ENCODE measurements around the gene SEPHS2. TPM values are rescaled to one million over a fixed set of nuclear protein-coding genes. Genes with fewer than 3 reads are reported as not detected.

SEPHS2 gene, protein sequence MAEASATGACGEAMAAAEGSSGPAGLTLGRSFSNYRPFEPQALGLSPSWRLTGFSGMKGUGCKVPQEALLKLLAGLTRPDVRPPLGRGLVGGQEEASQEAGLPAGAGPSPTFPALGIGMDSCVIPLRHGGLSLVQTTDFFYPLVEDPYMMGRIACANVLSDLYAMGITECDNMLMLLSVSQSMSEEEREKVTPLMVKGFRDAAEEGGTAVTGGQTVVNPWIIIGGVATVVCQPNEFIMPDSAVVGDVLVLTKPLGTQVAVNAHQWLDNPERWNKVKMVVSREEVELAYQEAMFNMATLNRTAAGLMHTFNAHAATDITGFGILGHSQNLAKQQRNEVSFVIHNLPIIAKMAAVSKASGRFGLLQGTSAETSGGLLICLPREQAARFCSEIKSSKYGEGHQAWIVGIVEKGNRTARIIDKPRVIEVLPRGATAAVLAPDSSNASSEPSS
- 29.6 and 30.5 TPM in 2 replicates for total RNA-seq
- long read RNA-seq, transcript SEPHS2-201 (1 exons, 2,551 nt), result major isoform, 12 of 12 reads
- long read RNA-seq, partial matches to known transcripts, result 0 of 12 reads
- long read RNA-seq, other reads (novel, unspliced or antisense), result 0 of 12 reads

DNA sequence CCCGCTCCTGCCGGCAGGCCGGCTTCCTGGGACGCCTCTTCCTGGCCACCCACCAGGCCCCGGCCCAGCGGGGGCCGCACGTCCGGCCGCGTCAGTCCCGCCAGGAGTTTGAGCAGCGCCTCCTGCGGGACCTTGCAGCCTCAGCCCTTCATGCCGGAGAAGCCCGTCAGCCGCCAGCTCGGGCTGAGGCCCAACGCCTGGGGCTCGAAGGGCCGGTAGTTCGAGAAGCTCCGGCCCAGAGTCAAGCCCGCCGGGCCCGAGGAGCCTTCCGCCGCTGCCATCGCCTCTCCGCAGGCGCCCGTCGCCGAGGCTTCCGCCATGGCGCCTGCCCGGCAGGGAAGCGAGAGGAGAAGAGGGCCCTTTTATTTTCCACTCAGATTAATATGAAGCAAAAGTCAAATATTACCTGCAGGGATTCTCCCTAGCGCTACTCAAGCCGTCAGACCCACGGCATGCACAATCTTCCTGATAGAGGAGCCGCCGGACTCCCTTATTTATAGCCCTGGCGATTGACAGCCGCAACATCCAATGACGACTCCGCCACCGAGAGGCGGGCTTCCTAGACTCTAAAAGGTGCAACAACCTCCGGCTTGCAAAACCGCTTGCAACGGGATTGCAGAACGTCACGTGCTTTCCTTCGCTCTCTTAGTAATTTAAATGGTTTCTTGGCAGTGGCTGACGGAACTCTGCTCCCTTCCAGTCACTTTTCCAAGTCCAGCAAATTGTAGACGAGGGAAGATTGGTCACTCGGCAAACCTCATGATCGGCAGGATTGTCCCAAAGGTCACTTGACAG, at the start of gene SEPHS2:
SEPHS2 (minus strand) TSS at position 467 of the 795 bp plus-strand sequence; CDS start at position 320, 147 bp downstream.
- H3K36me3 Mint-ChIP-seq (ENCODE audit: low read depth), result peaks cover 15% of the 10 kb centered on the region
- no peaks in the 10 kb centered on the region for H3K9me3 Mint-ChIP-seq
- H3K27ac Mint-ChIP-seq (ENCODE audit: unreplicated experiment), result peak within 1 kb of the TSS; percentile 92
- peaks cover 31% of the 10 kb centered on the region for H3K4me1 Mint-ChIP-seq
- H3K27me3 Mint-ChIP-seq (ENCODE audit: low read depth), result peaks cover under 1% of the 10 kb centered on the region
- TF ChIP-seq, protein P1, sequence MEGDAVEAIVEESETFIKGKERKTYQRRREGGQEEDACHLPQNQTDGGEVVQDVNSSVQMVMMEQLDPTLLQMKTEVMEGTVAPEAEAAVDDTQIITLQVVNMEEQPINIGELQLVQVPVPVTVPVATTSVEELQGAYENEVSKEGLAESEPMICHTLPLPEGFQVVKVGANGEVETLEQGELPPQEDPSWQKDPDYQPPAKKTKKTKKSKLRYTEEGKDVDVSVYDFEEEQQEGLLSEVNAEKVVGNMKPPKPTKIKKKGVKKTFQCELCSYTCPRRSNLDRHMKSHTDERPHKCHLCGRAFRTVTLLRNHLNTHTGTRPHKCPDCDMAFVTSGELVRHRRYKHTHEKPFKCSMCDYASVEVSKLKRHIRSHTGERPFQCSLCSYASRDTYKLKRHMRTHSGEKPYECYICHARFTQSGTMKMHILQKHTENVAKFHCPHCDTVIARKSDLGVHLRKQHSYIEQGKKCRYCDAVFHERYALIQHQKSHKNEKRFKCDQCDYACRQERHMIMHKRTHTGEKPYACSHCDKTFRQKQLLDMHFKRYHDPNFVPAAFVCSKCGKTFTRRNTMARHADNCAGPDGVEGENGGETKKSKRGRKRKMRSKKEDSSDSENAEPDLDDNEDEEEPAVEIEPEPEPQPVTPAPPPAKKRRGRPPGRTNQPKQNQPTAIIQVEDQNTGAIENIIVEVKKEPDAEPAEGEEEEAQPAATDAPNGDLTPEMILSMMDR (conservative IDR thresholded peaks at IDR 0.05), result peak; percentile 55
- H3K4me3 Mint-ChIP-seq, result peak within 1 kb of the TSS; percentile 94
- DNase-seq (ENCODE audit: low read depth, low spot score), result peak; percentile 97

DNA sequence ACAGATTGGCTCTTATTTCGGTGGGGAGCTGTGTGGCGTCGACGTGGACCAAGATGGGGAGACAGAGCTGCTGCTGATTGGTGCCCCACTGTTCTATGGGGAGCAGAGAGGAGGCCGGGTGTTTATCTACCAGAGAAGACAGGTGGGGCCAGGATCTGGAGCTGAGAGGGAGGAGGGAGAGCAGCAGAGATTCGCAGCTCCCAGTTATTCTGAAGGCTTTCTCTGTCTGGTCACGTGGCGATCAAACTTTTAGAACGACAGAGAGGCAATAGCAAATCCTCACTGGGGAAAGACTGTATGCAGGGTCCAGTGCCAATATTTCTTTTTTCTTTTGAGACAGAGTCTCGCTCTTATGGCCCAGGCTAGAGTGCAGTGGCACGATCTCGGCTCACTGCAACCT, 49.0 kb upstream of the SEPHS2 start:
- Mint-ChIP-seq H3K9me3 (no peaks in the 10 kb centered on the region), H3K4me3 (no peak overlapping the region), H3K36me3 (ENCODE audit: low read depth) (no peaks in the 10 kb centered on the region), H3K4me1 (peaks cover 6% of the 10 kb centered on the region), H3K27ac (ENCODE audit: unreplicated experiment) (peak overlapping the region; percentile 84), H3K27me3 (ENCODE audit: low read depth) (no peaks in the 10 kb centered on the region)
- TF ChIP-seq, protein P1 (conservative IDR thresholded peaks at IDR 0.05), result no peak
- no peak for DNase-seq (ENCODE audit: low read depth, low spot score)

DNA sequence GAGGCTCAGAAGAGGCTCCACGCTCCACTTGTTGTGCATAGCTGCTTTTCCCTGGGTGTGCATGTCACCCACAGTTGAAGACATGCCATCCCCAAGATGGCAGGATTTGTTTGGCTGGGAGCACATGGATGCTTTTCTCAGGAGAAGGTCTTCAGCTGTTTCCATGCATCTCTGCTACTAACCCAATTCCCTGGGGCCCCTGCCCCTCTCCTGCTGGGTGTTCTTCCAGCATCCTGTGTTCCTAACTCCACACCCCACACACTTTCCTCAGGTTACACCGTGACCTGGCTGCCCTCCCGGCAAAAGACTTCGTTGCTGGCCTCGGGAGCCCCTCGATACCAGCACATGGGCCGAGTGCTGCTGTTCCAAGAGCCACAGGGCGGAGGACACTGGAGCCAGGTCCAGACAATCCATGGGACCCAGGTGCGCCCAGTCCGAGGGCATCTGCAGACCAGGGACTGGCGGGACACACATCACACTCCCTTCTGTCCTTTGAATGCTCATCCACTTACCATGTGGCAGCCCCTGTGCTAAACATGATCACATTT, 48.3 kb upstream of the SEPHS2 start:
- Mint-ChIP-seq H3K36me3 (ENCODE audit: low read depth) (no peaks in the 10 kb centered on the region), H3K9me3 (no peaks in the 10 kb centered on the region), H3K4me3 (no peak overlapping the region), H3K27me3 (ENCODE audit: low read depth) (no peaks in the 10 kb centered on the region), H3K4me1 (peaks cover 6% of the 10 kb centered on the region), H3K27ac (ENCODE audit: unreplicated experiment) (no peak overlapping the region)
- TF ChIP-seq, protein P1 (conservative IDR thresholded peaks at IDR 0.05), result no peak
- no peak for DNase-seq (ENCODE audit: low read depth, low spot score)

DNA sequence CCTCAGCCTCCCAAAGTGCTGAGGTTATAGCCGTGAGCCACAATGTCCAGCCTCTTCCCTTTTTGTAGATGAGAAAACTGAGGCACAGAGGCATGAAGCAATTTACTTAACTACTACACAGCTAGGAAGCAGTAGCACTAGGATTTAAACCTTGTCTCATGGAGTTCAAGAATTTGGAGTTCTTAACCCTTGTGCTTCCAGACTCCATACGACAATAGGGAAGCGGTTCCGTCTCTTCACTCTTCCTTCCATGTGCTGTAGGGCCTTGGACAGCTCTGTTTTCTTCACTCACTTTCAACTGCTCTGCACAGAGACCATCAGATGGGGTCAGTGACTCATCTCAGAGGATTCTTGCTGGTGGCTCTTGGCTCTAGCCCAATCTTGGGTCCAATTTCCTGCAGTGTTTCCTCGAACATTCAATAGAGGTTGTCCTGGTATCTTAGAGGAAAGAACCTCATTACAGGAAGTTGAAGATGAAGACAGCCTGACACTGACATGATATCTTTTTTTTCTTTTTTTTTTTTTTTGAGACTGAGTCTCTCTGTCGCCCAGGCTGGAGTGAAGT, 46.2 kb upstream of the SEPHS2 start:
- Mint-ChIP-seq H3K4me3 (no peak overlapping the region), H3K4me1 (peaks cover 6% of the 10 kb centered on the region), H3K36me3 (ENCODE audit: low read depth) (no peaks in the 10 kb centered on the region), H3K27ac (ENCODE audit: unreplicated experiment) (no peak overlapping the region), H3K27me3 (ENCODE audit: low read depth) (no peaks in the 10 kb centered on the region), H3K9me3 (no peaks in the 10 kb centered on the region)
- TF ChIP-seq, protein P1 (conservative IDR thresholded peaks at IDR 0.05), result no peak
- no peak for DNase-seq (ENCODE audit: low read depth, low spot score)

DNA sequence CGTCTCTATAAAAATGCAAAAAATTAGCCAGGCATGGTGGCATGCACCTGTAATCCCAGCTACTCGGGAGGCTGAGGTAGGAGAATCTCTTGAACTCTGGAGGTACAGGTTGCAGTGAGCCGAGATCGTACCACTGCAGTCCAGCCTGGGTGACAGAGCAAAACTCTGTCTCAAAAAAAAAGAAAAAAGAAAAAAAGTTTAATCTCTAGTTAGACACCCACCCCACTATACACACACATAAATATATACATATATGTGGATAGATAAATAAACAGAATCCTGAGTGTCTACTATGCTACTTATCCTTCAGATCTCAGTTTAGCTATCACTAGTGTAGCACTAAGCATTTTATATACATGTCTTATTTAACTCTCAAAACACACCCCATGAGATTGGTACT, 45.6 kb upstream of the SEPHS2 start:
- no peaks in the 10 kb centered on the region for H3K36me3 Mint-ChIP-seq (ENCODE audit: low read depth)
- H3K9me3 Mint-ChIP-seq, result no peaks in the 10 kb centered on the region
- H3K4me3 Mint-ChIP-seq, result no peak overlapping the region
- DNase-seq (ENCODE audit: low read depth, low spot score), result no peak
- H3K27me3 Mint-ChIP-seq (ENCODE audit: low read depth), result no peaks in the 10 kb centered on the region
- TF ChIP-seq, protein P1 (conservative IDR thresholded peaks at IDR 0.05), result no peak
- peaks cover 6% of the 10 kb centered on the region for H3K4me1 Mint-ChIP-seq
- no peak overlapping the region for H3K27ac Mint-ChIP-seq (ENCODE audit: unreplicated experiment)
